ENCODE results near the gene TMEM140. TPM values are rescaled to one million over a fixed set of nuclear protein-coding genes. Genes with fewer than 3 reads are reported as not detected.

TMEM140 gene
- total RNA-seq, 2 experiments from 2014 or later = 6.2 to 7.6 TPM

GRCh38 chr7:135204876-135205275 is 57.0 kb downstream of the TMEM140 start:
- no peaks in the 10 kb centered on the region for H3K9me3 Mint-ChIP-seq
- H3K36me3 Mint-ChIP-seq (ENCODE audit: low read depth) = peaks cover 46% of the 10 kb centered on the region
- POLR2A ChIA-PET = interaction anchor here (1.1 to 1.8 kb wide), 3 partner anchors 10 to 35 kb away, joined by 3 to 5 read pairs (median 5); partner anchors contain the start of gene CYREN

GRCh38 chr7:135205850-135206249 is 58.0 kb downstream of the TMEM140 start:
- peaks cover 42% of the 10 kb centered on the region for H3K36me3 Mint-ChIP-seq (ENCODE audit: low read depth)
- H3K27ac Mint-ChIP-seq = no peak overlapping the region
- no peaks in the 10 kb centered on the region for H3K27me3 Mint-ChIP-seq
- DNase-seq (no peak), ATAC-seq (no peak)
- no peak for TF ChIP-seq CTCF (IDR thresholded peaks at IDR 0.05)
- H3K4me3 Mint-ChIP-seq = no peak overlapping the region
- H3K4me1 Mint-ChIP-seq (ENCODE audit: low read depth) = peaks cover 59% of the 10 kb centered on the region
- intact Hi-C loops (cut with micrococcal nuclease) = no loop called here
- CTCF ChIA-PET = no interaction called here
- no peaks in the 10 kb centered on the region for H3K9me3 Mint-ChIP-seq
- POLR2A ChIA-PET = interaction anchor here (1.1 to 1.8 kb wide), 2 partner anchors 17 to 36 kb away, joined by 5 read pairs; partner anchors contain the start of gene CYREN

More at GRCh38 chr7:135204876-135205275, 57.0 kb downstream of the TMEM140 start:
- CTCF ChIA-PET = no interaction called here
- H3K27me3 Mint-ChIP-seq = no peaks in the 10 kb centered on the region
- no peak for DNase-seq
- ATAC-seq = no peak
- H3K27ac Mint-ChIP-seq = no peak overlapping the region
- intact Hi-C loops (cut with micrococcal nuclease) = no loop called here
- peaks cover 53% of the 10 kb centered on the region for H3K4me1 Mint-ChIP-seq (ENCODE audit: low read depth)
- no peak for TF ChIP-seq CTCF (IDR thresholded peaks at IDR 0.05)
- no peak overlapping the region for H3K4me3 Mint-ChIP-seq

- CTCF ChIA-PET = no interaction called here
- ATAC-seq (no peak), DNase-seq (no peak)
- Mint-ChIP-seq H3K4me3 (no peak overlapping the region), H3K4me1 (ENCODE audit: low read depth) (peaks cover 56% of the 10 kb centered on the region), H3K36me3 (ENCODE audit: low read depth) (peaks cover 38% of the 10 kb centered on the region), H3K27ac (no peak overlapping the region), H3K27me3 (no peaks in the 10 kb centered on the region), H3K9me3 (no peaks in the 10 kb centered on the region)
- POLR2A ChIA-PET = interaction anchor here (0.9 kb wide), 1 partner anchor 21 kb away, joined by 3 read pairs; no protein-coding TSS in a partner anchor
- TF ChIP-seq CTCF (IDR thresholded peaks at IDR 0.05) = no peak
- intact Hi-C loops (cut with micrococcal nuclease) = no loop called here
These were observed 59.1 kb downstream of the TMEM140 start for GRCh38 chr7:135206941-135207391.

GRCh38 chr7:135207406-135208101 is 59.7 kb downstream of the TMEM140 start:
- Mint-ChIP-seq H3K9me3 (no peaks in the 10 kb centered on the region), H3K4me3 (no peak overlapping the region)
- DNase-seq = no peak

More at GRCh38 chr7:135207406-135208101, 59.7 kb downstream of the TMEM140 start:
- intact Hi-C loops (cut with micrococcal nuclease) = no loop called here
- Mint-ChIP-seq H3K27ac (no peak overlapping the region), H3K4me1 (ENCODE audit: low read depth) (peaks cover 51% of the 10 kb centered on the region), H3K36me3 (ENCODE audit: low read depth) (peaks cover 33% of the 10 kb centered on the region), H3K27me3 (no peaks in the 10 kb centered on the region)
- TF ChIP-seq CTCF (IDR thresholded peaks at IDR 0.05) = no peak
- no peak for ATAC-seq
- ChIA-PET POLR2A (interaction anchor here (0.9 kb wide), 1 partner anchor 22 kb away, joined by 3 read pairs; no protein-coding TSS in a partner anchor), CTCF (interaction anchor here (0.7 to 1.1 kb wide), 2 partner anchors 67 to 222 kb away, joined by 3 to 4 read pairs; partner anchors contain the start of gene AGBL3)
